Aorta (tissue), 5 donors: ENCODE data around the gene TEX9. TPM values are rescaled to one million over a fixed set of nuclear protein-coding genes. Genes with fewer than 3 reads are reported as not detected.

Experiments
- ATAC-seq: fragments of 200-7000 bp; cut with Tn5 transposase; one replicate; pipeline ENCODE4 v1.9.1; 2022; ENCODE audit warnings: moderate library complexity; ENCODE audit not compliant: low FRiP score
- DNase-seq, 2 donors: peaks; one replicate each; pipeline ENCODE4 v3.0.0-alpha.2; 2020
- H3K27ac ChIP-seq, 2 donors: one replicate each; pipeline ENCODE4 v1.5.1; 2013; ENCODE audit warnings: low read length in 2 of 2, mild to moderate bottlenecking in 2 of 2, moderate library complexity in 2 of 2, control low read depth in 1 of 2, inconsistent platforms in 1 of 2, low read depth in 1 of 2
- H3K27me3 ChIP-seq, 2 donors: one replicate each; pipeline ENCODE4 v1.6.1; 2013; ENCODE audit warnings: control low read depth in 1 of 2, low read length in 1 of 2, mild to moderate bottlenecking in 1 of 2, moderate library complexity in 1 of 2; ENCODE audit not compliant: insufficient read depth in 2 of 2, control insufficient read depth in 1 of 2
- H3K36me3 ChIP-seq, 2 donors: one replicate each; pipeline ENCODE4 v1.6.1; 2013; ENCODE audit warnings: control low read depth in 1 of 2, low read length in 1 of 2, mild to moderate bottlenecking in 1 of 2; ENCODE audit not compliant: insufficient read depth in 2 of 2, control insufficient read depth in 1 of 2
- H3K4me1 ChIP-seq, 2 donors: one replicate each; pipeline ENCODE4 v1.6.1; 2013; ENCODE audit warnings: low read length in 2 of 2, control low read depth in 1 of 2, mild to moderate bottlenecking in 1 of 2, moderate library complexity in 1 of 2; ENCODE audit not compliant: insufficient read depth in 2 of 2, control insufficient read depth in 1 of 2
- H3K4me3 ChIP-seq, 2 donors: one replicate each; pipeline ENCODE4 v1.5.1; 2013; ENCODE audit warnings: low read length in 2 of 2, control low read depth in 1 of 2, mild to moderate bottlenecking in 1 of 2
- H3K9me3 ChIP-seq: one replicate; pipeline ENCODE4 v1.6.1; 2013; ENCODE audit warnings: mild to moderate bottlenecking, low read length; ENCODE audit not compliant: control insufficient read depth
- WGBS, 2 donors: extraction: QIAGEN DNeasy Blood & Tissue Kit; methylation state at CpG; one replicate each; pipeline ENCODE4 v1.1.7; 2013; 5-methylcytosine and 5-hydroxymethylcytosine counted together
- intact Hi-C, 2 donors: fragments of 100-400 bp; cut with DNase I; formaldehyde crosslinking; loops; one replicate each; pipeline versions ENCODE4 v1.14.2 to v1.15.0; 2022
- polyA plus RNA-seq, 2 donors: library from polyadenylated mRNA; stranded (reverse); fragments of 200-250 nt; gene quantifications; one replicate each; pipeline ENCODE4 v1.2.3, GENCODE V29; 2013
- total RNA-seq, 2 donors: library from RNA; stranded (reverse); fragmentation: NEBNext Ultra II Directional; extraction: Animal tissue kit (Norgen Biotek cat#: 25700); gene quantifications; one replicate each; pipeline ENCODE4 v1.2.1, GENCODE V29; 2021
- donor health status: healthy with polysubstance abuse.
- donor health status: Bipolar disorder and iron deficiency.
- donor health status: DM: no; HTN: no; CAD: no.
- donor health status: DM: no; HTN: no; CAD: no.
- donor health status: DM: yes; HTN: yes; CAD: no.

The TEX9 gene
- total and polyA plus RNA-seq, 4 donors, result 3.9 to 6.5 (median 5.6) TPM

DNA sequence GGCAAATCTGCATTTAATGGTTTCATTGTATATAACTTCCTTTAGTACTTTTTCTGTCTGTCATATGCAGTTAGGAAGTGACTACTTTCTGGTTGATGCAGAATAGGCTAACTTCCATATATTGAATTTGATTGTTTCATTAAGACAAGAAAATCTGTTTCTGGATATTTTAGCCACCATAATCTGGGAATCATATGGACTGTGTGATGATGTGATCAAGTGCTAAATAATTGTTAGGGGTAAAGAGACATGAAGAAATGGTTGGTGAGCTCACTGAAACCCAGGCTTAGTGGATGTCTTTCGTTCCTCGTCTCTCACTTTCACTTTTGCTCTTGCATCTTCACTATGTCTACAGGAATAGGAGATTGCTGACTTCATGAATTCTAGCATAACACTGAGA, 103.2 kb downstream of the TEX9 start:
- no peaks in the 10 kb centered on the region for H3K36me3 ChIP-seq
- H3K27me3 ChIP-seq, result no peaks in the 10 kb centered on the region
- ATAC-seq, result no peak
- no peaks in the 10 kb centered on the region for H3K4me1 ChIP-seq
- intact Hi-C loops, result no loop called here
- no peak for DNase-seq
- WGBS, 2 donors, result 71 to 77% methylated on average over 2 of the region's 2 CpGs
- no peak overlapping the region for H3K27ac ChIP-seq
- no peak overlapping the region for H3K4me3 ChIP-seq
- no peaks in the 10 kb centered on the region for H3K9me3 ChIP-seq

DNA sequence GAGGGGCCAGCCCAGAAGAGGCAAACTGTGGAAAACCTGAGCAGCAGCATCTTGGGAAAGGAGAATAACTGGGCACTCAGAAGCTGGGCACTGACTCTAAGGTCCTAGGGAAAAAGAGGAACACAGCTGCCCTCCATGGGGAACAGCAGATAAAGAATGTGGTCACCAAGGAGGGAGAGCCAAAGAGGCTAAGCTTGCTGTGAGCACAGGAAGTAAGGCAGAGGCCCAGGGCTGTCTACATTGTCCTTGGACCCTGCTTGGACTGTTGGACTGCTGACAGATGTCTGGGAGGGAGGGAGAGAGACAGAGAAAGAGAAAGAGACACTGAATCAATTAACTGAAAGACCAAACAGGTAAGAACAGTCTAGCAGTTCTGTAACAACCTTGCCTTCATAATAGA, 104.3 kb downstream of the TEX9 start:
- H3K4me3 ChIP-seq, result no peak overlapping the region
- H3K27me3 ChIP-seq, result no peaks in the 10 kb centered on the region
- no peaks in the 10 kb centered on the region for H3K9me3 ChIP-seq
- H3K4me1 ChIP-seq, result no peaks in the 10 kb centered on the region
- no peak overlapping the region for H3K27ac ChIP-seq
- no peaks in the 10 kb centered on the region for H3K36me3 ChIP-seq
- DNase-seq (no peak), ATAC-seq (no peak)
- intact Hi-C loops, result no loop called here

DNA sequence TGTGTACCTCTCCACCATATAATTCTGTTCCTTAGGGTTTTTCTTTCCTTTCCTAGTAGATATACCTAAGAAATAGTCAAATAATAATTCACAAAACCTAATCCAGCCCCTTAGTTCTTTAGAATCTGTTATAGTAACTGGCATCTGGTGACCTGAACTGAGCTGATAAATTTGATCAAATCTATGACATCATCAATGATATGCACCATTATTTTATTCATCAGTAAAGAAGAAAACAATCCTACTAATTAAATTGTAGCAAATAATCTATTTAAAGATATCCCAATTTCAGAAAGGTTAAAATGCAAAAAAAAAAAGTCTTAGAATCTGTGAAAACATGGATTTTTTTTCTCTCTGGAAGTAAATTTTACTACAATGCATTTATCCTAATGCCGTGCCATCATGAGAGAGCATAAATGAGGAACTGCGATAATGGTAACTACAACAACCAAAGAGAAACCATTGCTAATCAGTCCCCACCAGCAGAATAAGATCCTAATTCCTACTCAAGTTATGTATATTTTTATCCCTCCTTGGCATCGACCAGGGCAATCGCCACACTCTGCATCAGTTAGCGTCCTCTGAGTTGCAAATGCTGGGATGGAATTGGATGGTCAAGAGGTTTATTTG, 106.3 kb downstream of the TEX9 start:
- WGBS, 2 donors, result 78 to 80% methylated on average over 5 of the region's 5 CpGs
- Histone ChIP-seq H3K9me3 (no peaks in the 10 kb centered on the region), H3K4me1 (no peaks in the 10 kb centered on the region), H3K4me3 (no peak overlapping the region), H3K27ac (no peak overlapping the region), H3K36me3 (no peaks in the 10 kb centered on the region), H3K27me3 (no peaks in the 10 kb centered on the region)
- DNase-seq (no peak), ATAC-seq (no peak)
- intact Hi-C loops, result no loop called here

DNA sequence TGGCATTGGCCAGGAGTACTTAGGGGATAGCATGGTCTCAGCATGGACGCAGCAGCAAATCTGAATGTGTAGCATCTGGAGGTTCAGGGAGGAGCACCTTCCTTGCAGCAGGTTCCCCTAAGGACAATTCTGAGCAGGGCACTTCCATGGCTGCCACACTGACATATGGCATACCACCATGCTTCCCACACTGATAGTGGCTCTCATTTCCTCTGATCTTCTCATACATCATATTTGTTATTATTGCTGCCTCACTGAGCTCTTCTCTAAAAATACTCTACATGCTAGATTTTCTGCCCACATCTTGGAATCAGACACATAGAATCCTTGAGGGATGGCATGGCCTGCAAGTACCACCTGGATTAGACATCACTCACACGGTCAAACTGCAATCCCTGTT, 107.1 kb downstream of the TEX9 start:
- intact Hi-C loops, result no loop called here
- H3K4me1 ChIP-seq, result no peaks in the 10 kb centered on the region
- no peaks in the 10 kb centered on the region for H3K27me3 ChIP-seq
- no peak overlapping the region for H3K27ac ChIP-seq
- WGBS, 2 donors, result 71 to 77% methylated on average over 2 of the region's 2 CpGs
- no peak for ATAC-seq
- H3K36me3 ChIP-seq, result no peaks in the 10 kb centered on the region
- H3K4me3 ChIP-seq, result no peak overlapping the region
- no peak for DNase-seq
- no peaks in the 10 kb centered on the region for H3K9me3 ChIP-seq

DNA sequence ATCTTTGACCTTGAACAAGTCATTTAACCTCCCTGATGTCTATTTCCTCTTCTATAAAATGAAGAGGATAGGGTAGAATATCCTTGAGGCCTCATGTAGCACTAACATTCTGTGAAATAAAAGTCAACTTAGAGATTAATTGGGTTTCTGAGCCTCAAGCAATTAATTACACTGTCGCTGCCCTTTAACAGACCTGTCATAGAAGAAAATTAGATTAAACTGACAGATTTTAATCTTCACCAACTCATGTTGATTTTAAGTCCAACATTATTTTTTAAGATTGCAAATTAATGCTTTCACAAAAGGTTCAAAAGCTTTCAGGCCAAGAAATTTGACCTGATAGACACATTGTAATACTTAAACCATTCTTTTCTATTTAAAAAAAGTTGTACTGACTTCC, 107.8 kb downstream of the TEX9 start:
- 66 to 70% methylated on average over 1 of the region's 1 CpG for WGBS, 2 donors
- no peak for DNase-seq
- intact Hi-C loops, result no loop called here

DNA sequence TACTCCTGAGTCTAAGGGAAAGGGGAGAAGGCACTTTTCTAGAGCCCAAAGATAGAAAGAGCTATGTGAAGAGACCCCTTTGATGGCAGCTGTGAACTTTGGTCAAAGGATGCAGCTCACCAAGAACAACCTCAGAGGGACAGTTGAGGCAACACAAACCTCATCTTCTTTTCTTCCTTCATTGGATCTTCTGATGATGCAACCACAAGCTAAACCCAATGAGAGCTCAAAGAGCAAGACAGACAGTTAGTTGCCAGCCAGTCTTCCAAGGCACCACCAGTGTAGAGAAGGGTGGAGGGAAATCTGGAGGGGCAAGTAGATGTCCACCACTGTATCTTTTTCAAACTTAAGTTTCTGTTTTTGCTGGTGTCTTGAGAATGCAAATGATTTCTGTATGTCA, 110.1 kb downstream of the TEX9 start:
- H3K27me3 ChIP-seq, result no peaks in the 10 kb centered on the region
- no peak overlapping the region for H3K27ac ChIP-seq
- no peak for ATAC-seq
- H3K9me3 ChIP-seq, result no peaks in the 10 kb centered on the region
- H3K36me3 ChIP-seq, result no peaks in the 10 kb centered on the region
- intact Hi-C loops, result no loop called here
- H3K4me1 ChIP-seq, result no peaks in the 10 kb centered on the region
- H3K4me3 ChIP-seq, result no peak overlapping the region
- no peak for DNase-seq

More for the DNA sequence above, 107.8 kb downstream of the TEX9 start:
- Histone ChIP-seq H3K4me1 (no peaks in the 10 kb centered on the region), H3K27ac (no peak overlapping the region), H3K27me3 (no peaks in the 10 kb centered on the region), H3K36me3 (no peaks in the 10 kb centered on the region), H3K9me3 (no peaks in the 10 kb centered on the region), H3K4me3 (no peak overlapping the region)
- no peak for ATAC-seq

Other genes with a start within 250 kb of the TEX9 start
- 10 to 100 TPM; 17.4 to 22.1 TPM for gene RFX7, start 121.5 kb upstream of the TEX9 start, total RNA-seq
- gene RFX7, start 121.5 kb upstream of the TEX9 start, polyA plus RNA-seq, result 1 to 10 TPM; 1.0 to 2.0 TPM
- gene MNS1, start 99.7 kb downstream of the TEX9 start, total RNA-seq, result 1 to 10 TPM; 2.1 to 3.5 TPM
- gene MNS1, start 99.7 kb downstream of the TEX9 start, polyA plus RNA-seq, result 1 to 10 TPM; 2.5 to 3.1 TPM